NB4 (cell line): Measurements from ENCODE around the gene LIMD2.

ENCODE experiments used
- DNase-seq: peaks from one replicate; pipeline ENCODE4 v3.0.0; 2010; ENCODE audit warnings: low read depth
- H3K4me3 ChIP-seq: one replicate; pipeline ENCODE4 v1.5.1; 2011; ENCODE audit warnings: mild to moderate bottlenecking, low read depth, low read length, moderate library complexity
- MAX ChIP-seq: IDR thresholded peaks from 2 replicates; pipeline ENCODE4 v1.6.1; 2011; ENCODE audit warnings: low read depth, low read length
- MYC ChIP-seq: IDR thresholded peaks from 2 replicates; pipeline ENCODE4 v1.6.1; 2011; ENCODE audit warnings: low read depth, low read length
- POLR2A ChIP-seq: IDR thresholded peaks from 2 replicates; pipeline ENCODE4 v1.6.1; 2011; ENCODE audit warnings: mild to moderate bottlenecking; ENCODE audit not compliant: insufficient read length; ENCODE audit errors: extremely low read depth
- TF ChIP-seq, protein P1 (sequence below): IDR thresholded peaks from one replicate; pipeline ENCODE4 v1.5.1; 2012; ENCODE audit warnings: low read depth, low read length

LIMD2 gene

GRCh38 chr17:63705657-63706056 is 5.7 kb upstream of the LIMD2 start:
- TF ChIP-seq POLR2A (no peak), MAX (no peak), MYC (no peak)
- TF ChIP-seq, protein P1, sequence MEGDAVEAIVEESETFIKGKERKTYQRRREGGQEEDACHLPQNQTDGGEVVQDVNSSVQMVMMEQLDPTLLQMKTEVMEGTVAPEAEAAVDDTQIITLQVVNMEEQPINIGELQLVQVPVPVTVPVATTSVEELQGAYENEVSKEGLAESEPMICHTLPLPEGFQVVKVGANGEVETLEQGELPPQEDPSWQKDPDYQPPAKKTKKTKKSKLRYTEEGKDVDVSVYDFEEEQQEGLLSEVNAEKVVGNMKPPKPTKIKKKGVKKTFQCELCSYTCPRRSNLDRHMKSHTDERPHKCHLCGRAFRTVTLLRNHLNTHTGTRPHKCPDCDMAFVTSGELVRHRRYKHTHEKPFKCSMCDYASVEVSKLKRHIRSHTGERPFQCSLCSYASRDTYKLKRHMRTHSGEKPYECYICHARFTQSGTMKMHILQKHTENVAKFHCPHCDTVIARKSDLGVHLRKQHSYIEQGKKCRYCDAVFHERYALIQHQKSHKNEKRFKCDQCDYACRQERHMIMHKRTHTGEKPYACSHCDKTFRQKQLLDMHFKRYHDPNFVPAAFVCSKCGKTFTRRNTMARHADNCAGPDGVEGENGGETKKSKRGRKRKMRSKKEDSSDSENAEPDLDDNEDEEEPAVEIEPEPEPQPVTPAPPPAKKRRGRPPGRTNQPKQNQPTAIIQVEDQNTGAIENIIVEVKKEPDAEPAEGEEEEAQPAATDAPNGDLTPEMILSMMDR = no peak
- no peak for DNase-seq
- H3K4me3 ChIP-seq = no peak overlapping the region

DNA sequence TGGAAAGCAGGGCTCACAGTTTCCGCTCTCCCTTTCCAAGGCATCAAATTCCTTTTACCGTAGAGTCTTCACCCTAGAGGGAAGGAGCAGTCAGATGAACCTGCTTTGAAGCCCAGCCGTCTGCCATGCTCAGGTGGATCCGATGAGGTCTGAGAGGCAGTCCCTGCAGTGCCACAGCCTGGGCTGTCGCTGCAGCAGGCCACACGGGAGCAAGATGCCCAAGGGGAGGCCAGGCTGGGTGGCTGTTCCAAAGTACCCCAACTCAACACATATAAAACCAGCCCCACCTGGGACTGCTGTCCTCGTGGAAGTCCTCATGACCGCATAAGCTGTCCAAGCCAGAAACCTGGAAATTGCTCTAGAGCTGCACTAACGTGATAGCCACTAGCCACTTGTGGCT is 4.9 kb upstream of the LIMD2 start:
- H3K4me3 ChIP-seq = no peak overlapping the region
- TF ChIP-seq MYC = no peak
- TF ChIP-seq, protein P1 = no peak
- DNase-seq = no peak

DNA sequence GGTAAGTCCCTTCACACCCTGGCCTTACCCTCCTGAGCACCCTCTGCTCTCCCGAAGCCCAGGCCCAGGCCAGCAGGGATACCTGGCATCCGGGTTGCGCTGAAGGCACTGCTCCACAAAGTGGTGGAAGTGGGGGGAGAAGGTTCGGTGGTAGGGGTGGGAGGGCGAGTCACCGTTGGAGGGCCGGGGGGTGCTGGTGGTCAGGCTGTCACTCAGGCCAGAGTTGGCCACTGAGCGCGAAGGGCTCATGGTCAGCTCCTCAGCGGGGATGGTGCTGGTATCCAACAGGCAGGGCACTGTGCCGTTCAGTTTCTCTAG is 4.3 kb upstream of the LIMD2 start:
- TF ChIP-seq POLR2A = no peak
- TF ChIP-seq, protein P1 = no peak
- TF ChIP-seq MAX = no peak
- TF ChIP-seq MYC = no peak
- DNase-seq = no peak
- H3K4me3 ChIP-seq = no peak overlapping the region

GRCh38 chr17:63703556-63704258 is 3.8 kb upstream of the LIMD2 start:
- peak overlapping the region; percentile 81 for H3K4me3 ChIP-seq
- no peak for DNase-seq
- TF ChIP-seq, protein P1 = no peak
- no peak for TF ChIP-seq POLR2A
- TF ChIP-seq MYC = no peak
- TF ChIP-seq MAX = no peak

DNA sequence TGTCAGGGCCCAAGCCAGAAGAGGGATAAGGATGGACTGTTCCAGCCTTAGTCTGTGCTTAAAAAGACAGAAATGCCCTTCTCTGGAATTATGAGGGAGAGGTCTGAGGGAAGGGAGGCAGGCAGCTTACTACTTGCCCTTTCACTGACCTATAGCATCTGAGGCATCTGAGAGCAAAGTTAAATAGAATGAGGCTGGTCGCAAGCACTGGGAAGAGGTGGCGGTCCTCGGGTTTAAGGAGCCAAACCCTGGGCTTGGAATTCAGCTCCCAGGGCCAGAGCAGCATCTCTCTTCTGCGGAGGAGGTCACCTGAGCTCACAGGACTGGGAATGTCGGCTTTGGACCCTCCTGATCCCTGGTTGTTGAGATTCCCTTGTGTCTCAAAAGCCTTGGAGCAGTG is 3.1 kb upstream of the LIMD2 start:
- no peak for DNase-seq
- TF ChIP-seq MAX (no peak), POLR2A (no peak), MYC (no peak)
- TF ChIP-seq, protein P1 = no peak
- peak overlapping the region; percentile 81 for H3K4me3 ChIP-seq

DNA sequence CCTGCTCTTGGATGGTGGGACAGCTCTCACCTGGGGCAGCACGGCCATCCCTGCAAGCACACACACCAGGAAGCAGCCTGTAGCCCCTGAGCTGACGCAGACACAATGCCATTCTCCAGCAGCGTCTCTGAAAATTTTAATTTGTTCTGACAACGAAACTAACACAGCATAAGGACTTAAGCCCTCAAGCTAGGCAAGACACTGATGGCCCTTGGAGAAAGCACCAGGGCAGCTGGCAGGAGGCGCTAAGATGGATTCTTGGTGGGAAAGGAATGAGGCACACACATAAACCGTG is 2.7 kb upstream of the LIMD2 start:
- H3K4me3 ChIP-seq = peak overlapping the region; percentile 81
- TF ChIP-seq MYC (no peak), MAX (no peak), POLR2A (no peak)
- TF ChIP-seq, protein P1 = no peak

More for the DNA sequence above, 2.7 kb upstream of the LIMD2 start:
- no peak for DNase-seq
